ENCODE measurements around the gene CCR9.

DNA sequence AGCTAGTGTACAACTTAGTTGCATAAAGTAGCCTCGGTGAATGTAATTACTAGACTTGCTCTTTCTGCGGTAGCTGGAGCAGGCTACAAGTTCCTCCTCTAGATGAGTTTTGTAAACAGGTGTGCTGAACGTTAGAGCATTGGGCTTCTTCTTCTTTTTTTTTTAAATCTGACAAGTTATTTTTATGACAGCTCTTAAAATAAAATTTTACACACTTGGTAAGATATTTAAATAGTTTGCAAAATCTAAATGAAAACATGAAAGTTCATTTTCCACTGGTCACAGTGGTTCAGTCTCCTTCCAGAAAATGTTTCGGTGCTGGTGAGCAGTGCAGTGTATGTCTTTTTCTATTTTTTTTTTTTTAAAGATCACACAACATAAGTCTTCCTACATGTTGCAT, 3.0 kb downstream of the CCR9 start:
- TF ChIP-seq, protein P1, sequence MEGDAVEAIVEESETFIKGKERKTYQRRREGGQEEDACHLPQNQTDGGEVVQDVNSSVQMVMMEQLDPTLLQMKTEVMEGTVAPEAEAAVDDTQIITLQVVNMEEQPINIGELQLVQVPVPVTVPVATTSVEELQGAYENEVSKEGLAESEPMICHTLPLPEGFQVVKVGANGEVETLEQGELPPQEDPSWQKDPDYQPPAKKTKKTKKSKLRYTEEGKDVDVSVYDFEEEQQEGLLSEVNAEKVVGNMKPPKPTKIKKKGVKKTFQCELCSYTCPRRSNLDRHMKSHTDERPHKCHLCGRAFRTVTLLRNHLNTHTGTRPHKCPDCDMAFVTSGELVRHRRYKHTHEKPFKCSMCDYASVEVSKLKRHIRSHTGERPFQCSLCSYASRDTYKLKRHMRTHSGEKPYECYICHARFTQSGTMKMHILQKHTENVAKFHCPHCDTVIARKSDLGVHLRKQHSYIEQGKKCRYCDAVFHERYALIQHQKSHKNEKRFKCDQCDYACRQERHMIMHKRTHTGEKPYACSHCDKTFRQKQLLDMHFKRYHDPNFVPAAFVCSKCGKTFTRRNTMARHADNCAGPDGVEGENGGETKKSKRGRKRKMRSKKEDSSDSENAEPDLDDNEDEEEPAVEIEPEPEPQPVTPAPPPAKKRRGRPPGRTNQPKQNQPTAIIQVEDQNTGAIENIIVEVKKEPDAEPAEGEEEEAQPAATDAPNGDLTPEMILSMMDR (IDR thresholded peaks at IDR 0.05), result no peak
- TF ChIP-seq EP300 (IDR thresholded peaks at IDR 0.05), result no peak
